G401 (cell line): ENCODE results near the gene SULT1B1. TPM values are rescaled to one million over a fixed set of nuclear protein-coding genes. Genes with fewer than 3 reads are reported as not detected.

Experiments used
- DNase-seq: peaks from one replicate; pipeline ENCODE4 v3.0.0-alpha.2; 2015; ENCODE audit warnings: low spot score
- in situ Hi-C: cut with HindIII; loops from 2 replicates; pipeline ENCODE4 v1.10.0; 2016; ENCODE audit warnings: low sequenced_read_pairs, mixed read lengths
- total RNA-seq: library from RNA; depleted of rRNA; stranded (reverse); fragments of >200 nt; shearing (Covaris generic); gene quantifications from 2 replicates; pipeline ENCODE4 v1.2.3, GENCODE V29; 2014

The SULT1B1 gene
- total RNA-seq, 1 experiment from 2014 or later, result not detected

DNA sequence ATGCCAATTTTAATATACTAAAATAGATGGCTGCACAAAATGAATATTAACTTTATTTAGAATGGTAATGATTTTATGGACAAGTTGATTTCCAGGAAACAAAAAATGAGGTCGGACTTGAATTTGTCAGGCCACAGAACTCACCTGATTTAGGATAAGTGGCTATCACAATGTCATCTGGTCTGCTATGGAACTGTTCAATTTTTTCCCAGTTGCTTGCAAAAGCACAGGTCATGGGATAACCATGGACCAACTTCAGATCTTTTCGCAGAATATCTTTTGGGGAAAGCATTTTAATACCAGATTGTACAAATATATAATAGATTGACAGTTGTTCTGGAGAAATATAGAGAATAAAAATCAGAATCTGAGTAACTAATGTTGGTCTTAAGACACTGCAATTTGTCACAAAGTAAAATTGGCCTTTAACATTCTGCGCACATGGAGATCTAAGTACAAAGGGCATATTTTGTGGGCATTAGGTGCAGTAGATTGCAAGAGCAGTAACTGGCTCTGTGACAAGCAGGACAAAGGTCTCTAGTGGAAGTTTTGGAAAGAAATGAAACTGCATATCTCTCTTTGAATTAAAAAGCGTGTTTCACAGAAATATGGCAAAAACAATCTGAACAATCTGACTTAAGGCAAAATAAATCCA lies 5.4 kb downstream of the SULT1B1 start:
- in situ Hi-C loops, result no loop called here
- DNase-seq, result no peak

DNA sequence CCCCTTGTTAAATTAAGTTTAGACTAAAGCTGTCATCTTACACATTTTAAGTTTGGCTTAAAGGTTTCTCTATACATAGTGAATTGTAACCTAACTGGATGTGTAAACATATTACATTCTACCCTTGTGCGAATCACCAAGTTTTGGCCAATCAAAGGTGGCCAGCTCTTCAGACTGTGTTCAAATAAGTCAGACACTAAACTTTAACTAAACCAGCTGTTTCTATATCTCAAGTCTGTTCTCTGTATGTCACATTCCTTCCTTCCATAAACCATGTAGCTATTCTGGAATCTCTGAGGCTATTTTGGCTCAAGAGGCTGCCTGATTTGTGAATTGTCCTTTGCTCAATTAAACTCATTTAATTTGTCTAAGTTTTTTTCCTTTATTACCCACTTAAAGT lies 6.7 kb downstream of the SULT1B1 start:
- in situ Hi-C loops, result no loop called here
- DNase-seq, result no peak

DNA sequence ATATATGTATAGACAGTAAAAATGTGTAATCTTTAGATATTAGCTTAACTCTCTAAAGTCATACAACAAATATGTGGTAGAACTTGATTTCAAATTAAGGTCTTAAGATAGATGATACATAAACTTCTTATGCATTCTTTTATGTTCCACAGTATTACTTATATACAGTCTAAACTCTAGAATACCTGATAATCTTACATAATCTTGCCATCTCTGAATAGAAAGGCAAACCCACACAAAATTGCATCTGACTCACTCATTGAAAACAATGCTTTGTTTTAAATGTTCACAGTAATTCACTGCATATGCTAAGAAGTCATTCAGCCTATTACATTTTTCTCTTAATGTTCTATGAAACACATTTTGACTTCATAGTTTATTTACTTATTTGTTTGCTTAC lies 10.1 kb downstream of the SULT1B1 start:
- no peak for DNase-seq
- in situ Hi-C loops, result no loop called here

DNA sequence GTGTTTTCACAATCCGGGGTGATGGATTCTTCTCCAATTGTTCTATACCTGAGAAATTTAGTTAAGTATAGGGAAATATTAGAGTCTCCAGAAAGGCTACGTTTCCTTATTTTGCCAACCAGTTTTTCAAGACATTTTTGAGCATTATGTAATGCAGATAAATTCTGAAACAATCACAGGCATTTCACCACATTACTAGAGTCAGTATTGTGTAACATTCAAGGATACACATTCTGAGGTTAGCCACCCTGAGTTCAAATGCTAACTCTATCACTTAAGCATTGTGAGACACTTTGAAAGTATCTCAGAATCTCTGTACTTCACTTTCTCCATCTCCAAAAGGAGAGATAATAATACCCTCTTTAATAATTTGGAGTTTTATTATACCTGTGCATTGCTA lies 10.6 kb downstream of the SULT1B1 start:
- DNase-seq, result no peak
- in situ Hi-C loops, result no loop called here

DNA sequence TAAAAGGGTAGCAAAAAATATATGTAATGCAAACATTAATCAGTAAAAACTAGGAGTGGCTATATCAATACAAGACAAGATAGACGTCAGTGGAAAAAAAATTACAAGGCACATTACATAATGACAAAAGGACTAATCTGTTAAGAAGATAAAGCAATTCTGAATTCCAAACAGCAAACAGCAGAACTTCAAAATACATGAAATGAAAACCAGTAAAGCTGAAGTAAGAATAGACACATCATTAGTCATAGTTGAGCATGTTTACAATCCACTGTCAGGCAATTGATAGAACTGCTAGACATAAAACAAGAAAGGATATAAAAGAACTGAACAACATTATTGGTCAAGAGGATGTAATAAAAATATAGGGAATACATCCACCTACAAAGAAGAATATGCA lies 12.2 kb downstream of the SULT1B1 start:
- in situ Hi-C loops, result no loop called here
- no peak for DNase-seq

DNA sequence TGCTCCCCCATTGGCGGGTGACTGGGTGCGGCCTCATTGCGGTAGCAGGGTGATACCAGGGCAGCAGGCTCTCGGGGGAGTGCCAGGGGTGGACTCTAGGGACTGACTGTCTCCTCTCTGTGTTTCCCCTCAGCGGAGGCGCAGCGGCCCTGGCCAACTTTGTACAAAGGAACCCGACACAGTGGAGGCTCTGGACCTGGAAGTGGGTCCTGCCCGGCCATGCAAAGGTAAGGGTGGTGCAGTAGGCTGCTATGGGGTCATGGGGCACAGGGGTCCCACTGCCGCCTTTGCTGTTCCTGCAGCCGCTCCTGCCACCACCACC lies 16.3 kb downstream of the SULT1B1 start:
- in situ Hi-C loops, result no loop called here
- DNase-seq, result no peak

DNA sequence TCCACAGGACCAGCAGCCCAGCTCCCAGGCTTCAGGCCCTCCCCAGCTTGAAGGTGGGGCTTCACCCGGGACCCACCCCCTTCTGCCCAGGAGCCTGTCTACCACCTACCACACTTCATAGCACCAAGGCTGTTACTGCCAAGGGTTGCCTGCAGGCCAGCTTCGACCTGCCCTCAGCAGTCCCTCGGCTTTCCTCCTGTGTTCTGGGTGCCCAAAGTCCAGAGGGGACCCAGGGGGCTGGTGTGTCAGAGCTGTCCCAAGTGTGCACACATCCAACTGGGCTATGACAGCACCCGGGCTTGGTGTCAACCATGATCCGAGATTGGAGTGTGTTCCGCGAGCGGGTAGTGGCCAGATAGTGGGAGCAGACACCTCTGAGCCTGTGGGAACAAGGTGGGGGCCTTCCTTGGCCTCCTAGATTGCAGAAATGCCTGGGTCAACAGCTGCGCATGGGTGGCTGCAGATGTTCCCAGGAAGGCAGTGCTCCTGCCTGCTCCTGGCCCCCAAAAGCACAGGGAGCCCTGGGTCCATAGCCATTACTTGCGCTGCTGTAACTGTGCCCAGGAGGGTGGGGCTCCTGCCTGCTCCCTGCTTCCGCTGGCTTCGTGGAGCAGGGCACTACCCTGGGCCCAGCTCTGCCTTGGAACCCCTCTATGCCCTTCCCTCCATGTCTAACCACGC lies 16.8 kb downstream of the SULT1B1 start:
- no peak for DNase-seq
- in situ Hi-C loops, result no loop called here

DNA sequence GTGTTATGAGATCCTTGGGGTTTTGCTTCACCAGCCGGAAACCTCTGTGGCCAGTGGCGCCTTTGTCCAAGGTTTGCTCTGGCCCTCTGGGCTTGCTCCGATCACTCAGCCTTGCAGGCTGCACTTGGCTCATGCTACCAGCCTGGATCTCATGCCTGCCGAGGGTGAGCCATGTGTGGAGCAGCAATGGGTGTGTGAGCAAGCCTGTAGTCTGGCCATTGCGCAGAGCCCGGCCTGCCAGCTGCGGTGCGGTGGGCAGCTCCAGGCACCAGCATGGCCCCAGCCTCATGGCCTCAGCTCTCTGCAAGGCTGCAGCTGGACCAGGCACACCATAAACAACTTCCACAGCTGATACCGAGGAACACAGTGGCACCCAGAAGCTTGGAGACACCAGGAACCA lies 17.8 kb downstream of the SULT1B1 start:
- no peak for DNase-seq
- in situ Hi-C loops, result no loop called here

DNA sequence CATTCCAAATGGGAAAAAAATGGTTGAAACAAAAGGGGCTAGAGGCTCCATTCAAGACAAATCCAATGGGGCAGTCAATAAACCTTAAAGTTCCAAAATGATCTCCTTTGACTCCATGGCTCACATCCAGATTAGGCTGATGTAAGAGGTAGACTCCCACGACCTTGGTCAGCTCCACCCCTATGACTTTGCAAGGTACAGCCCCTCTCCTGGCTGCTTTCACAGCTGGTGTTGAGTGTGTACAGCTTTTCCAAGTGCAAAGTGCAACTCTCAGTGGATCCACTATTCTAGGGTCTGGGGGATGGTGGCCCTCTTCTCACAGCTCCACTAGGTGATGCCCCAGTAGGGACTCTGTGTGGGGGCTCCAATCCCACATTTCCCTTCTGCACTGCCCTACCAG lies 21.5 kb downstream of the SULT1B1 start:
- in situ Hi-C loops, result no loop called here
- DNase-seq, result no peak

DNA sequence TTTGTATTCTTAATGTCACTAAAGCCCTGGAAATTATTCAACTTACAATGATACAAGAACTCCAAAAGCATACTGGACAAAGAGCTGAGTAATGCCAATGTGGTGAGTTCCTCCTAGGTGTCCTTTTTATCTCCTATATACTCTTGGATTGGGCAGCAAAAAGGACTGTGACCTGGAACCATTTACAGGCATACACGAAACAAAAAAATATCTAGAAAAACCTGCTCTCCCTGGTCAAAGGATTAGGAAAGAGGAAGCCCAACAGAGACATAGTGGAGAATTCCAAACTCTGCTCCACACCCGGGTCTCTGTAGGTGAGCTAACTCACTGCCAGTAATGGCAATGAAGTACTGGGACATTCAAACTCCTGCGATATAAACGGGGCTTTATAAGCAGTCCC lies 25.3 kb downstream of the SULT1B1 start:
- in situ Hi-C loops, result no loop called here
- no peak for DNase-seq

DNA sequence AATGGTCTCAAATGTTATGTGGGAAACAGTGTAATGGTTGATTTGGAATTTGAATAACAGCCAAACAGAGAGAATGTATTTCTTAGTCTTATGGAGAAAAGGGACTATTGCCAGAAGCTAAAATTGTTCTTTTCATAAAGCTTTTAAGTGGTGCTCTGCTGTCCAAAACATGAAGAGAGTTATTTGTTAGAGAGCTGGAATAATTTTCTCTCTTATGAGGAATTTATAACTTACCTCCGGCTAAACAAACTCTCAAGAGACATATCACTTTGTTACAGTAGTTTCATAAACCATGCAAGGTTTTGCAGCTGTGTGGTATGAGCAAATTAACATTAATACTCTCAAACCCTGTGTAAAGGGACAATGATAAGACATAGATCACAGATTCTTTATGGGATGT lies 28.6 kb downstream of the SULT1B1 start:
- in situ Hi-C loops, result no loop called here
- no peak for DNase-seq

DNA sequence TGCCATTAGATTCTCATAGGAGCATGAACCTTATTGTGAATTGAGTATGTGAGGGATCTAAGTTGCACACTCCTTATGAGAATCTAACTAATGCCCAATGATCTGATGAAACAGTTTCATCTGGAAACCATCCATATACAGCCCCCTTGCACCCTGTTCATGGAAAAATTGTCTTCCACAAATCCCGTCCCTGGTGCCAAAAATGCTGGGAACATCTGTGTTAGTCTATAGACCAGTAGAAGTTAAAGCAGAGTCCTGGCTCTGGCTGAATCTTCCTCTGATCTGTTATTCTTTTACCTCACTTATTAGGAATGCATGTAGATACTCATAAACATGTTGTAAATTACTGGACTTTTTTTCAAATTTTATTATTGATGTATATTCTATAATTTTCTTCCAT lies 29.2 kb downstream of the SULT1B1 start:
- in situ Hi-C loops, result no loop called here
- no peak for DNase-seq

DNA sequence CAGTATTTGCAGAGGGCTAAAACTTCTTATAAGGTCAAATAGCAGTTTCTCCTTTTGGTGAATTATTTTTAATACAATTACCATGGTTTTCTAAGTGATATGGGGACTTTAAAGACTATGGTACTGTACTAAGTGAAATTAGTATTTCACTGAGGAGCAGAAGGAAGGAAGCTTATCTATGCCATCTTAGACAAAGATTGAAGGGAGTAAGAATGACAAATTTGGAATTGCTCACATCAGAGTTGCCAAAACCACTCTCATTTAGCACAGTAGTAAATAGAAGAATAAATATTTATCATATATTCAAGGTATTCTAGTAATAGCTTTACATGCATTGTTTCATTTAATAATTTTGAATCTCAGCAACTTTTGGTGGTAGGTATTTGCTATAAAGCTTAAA lies 30.4 kb downstream of the SULT1B1 start:
- DNase-seq, result no peak
- in situ Hi-C loops, result no loop called here

DNA sequence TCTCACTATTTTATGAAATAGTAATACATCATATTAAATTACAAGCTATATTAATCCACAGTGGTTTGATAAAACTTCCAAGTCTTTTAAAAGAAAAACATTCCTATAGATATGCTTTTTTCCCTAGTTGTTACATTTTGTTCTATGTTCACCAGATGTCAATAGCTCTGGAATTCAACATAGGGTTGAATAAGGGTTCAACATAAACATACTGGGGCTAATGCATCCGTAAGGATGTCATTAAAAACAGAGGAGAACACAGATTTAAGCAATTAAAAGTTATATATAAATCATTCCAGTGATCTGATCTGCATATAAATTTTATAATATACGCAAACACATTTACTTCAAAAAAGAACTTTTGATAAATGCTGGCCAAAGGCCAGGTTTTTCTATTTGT lies 32.5 kb downstream of the SULT1B1 start:
- in situ Hi-C loops, result no loop called here
- no peak for DNase-seq

DNA sequence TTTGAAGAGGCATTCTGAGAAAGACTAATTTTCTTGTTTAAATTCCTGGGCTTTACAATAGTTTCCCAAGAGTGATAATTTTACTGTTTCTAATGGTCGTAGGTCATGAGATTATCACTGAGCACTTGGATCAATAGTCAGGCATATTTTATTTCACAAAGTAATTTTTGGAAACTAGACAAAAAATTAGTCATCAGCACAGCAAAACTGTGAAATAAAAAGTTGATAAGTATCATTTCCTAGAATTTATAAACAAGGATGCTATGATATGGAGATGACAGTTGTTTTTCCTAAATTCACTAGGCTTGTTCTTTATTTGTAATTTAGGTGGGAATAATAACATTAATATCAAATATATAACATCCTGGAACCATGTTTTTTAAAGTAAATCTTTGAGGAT lies 33.0 kb downstream of the SULT1B1 start:
- DNase-seq, result no peak
- in situ Hi-C loops, result no loop called here

DNA sequence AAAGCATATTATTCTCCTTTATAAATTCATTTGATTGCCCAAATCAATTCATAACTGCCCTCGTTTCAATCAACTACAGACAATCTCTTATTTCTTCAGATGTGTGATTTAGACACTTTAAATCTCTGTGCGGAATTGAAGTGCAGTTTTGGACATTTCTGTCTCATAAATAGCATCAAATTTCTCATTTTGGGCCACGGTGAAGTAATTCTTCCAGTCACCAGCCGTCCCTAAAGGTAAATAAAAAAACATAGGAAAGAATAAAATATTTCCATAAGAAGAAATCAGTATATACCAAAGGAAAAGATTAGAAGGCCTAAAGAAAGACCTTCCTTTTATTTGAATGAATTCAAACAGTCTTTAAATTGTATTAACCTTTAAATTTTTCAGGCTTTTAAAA lies 33.4 kb downstream of the SULT1B1 start:
- no peak for DNase-seq
- in situ Hi-C loops, result no loop called here

DNA sequence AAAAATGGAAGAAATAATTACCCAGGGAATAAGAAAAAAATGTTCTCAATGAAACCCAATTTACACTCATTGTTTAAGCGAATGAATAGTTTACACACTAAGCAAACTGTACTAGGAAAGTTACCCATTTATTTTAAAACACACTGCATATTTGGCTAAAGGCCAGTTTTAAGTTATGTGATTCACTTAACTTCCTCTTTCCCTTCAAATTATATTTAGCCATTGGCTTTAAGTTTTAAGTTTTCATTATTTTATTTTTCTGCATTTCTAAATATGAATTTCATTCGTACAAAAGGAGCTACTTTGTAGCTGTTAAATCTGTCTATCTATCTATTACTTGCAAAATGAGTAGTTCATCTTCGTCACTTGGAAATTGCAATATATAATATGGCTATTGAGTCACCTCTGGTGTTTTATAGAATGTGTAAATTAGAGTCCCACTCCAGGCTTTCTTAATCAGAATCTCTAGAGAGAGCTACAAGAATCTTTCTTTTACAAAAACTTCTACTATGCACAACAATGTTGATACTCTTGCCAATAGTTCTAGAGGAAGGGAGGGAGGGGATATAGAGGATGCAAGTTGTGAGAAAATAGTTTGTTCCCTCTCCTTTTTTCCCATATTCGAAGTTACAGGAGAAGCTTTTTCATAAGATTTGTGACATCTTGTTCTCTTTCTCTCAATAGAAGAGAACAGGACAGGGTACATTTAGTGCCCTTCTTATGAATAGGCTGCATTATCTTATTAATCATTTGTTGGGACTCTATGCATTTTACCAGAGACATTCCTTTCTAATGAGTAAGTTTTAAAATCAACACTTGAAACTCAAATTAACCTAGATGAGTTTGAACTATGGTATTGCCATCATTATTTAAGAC lies 41.8 kb downstream of the SULT1B1 start:
- no peak for DNase-seq
- in situ Hi-C loops, result no loop called here

DNA sequence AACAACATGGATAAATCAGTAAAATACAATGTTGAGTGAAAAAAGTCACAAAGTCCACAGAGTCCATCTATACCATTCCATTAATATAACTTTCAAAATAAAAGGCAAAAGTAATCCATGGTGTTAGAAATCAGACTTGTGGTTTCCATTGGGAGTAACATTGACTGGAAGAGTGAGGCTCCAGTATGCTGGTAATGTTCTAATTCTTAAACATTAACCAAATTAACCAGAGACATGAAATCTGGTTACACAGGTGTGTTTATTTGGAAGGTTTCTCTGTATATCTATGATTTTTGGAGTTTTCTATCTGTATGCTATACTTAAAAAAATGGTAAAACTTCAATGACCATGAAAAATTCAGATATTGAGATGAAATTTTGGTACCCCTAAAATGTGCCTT lies 42.6 kb downstream of the SULT1B1 start:
- in situ Hi-C loops, result no loop called here
- DNase-seq, result no peak

DNA sequence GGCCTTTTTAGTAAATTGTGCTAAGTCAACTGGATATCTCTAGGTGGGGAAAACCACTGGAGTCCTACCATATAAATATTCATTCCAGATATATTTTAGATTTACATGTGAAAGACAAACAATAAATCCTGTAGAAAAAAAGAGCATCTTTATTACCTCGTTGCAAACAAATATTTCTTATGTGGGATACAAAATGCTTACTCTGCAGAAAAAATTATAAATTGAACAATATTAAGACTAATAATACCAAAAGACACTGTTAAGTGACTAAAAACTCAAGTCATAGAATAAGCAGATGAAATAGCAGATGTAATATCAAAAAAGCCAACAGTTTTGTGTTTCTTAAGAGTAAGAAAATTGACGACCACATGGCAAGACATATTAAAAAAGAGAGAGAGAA lies 43.8 kb downstream of the SULT1B1 start:
- in situ Hi-C loops, result no loop called here

DNA sequence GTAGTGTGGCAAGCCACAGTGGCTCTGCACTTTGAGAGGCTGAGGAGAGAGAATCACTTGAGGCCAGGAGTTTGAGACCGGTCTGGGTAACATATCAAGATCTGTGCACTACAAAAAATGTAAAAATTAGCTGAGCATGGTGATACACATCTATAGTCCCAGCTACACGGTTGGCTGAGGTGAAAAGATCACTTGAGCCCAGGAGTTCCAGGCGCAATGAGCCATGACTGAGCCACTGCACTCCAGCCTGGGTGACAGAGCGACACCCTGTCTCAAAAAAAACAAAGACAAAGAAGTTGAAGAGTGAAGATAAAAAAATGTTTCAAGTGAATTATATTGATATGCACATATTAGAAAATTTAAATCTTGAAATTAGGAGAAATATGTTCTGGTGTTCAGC lies 46.3 kb downstream of the SULT1B1 start:
- in situ Hi-C loops, result no loop called here
- DNase-seq, result no peak

More for the DNA sequence above, 43.8 kb downstream of the SULT1B1 start:
- no peak for DNase-seq

DNA sequence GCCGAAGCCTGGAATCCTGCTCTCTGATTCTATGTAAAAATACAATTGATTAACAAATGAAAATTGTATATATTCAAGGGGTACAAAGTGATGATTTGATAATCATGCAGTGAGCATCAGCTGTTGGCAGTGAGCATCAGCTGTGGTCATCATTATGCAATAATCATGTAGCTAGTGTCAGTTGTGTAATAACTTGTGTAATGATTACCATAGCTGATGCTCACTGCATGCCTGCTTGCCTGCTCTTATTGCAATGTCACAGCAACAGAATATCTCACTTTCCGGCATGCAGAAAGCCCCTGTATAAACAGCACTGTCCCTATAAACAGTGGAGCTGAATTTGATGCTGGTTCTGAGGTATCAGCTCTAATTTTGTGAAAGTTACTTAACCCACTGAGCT lies 46.8 kb downstream of the SULT1B1 start:
- in situ Hi-C loops, result no loop called here
- DNase-seq, result no peak
